NB4 (cell line): ENCODE data around the gene DSCAML1.

Source experiments
- DNase-seq: peaks from one replicate; pipeline ENCODE4 v3.0.0; 2010; ENCODE audit warnings: low read depth
- H3K4me3 ChIP-seq: one replicate; pipeline ENCODE4 v1.5.1; 2011; ENCODE audit warnings: mild to moderate bottlenecking, low read depth, low read length, moderate library complexity
- CTCF ChIP-seq: IDR thresholded peaks from one replicate; pipeline ENCODE4 v1.5.1; 2012; ENCODE audit warnings: low read depth, low read length
- MYC ChIP-seq: IDR thresholded peaks from 2 replicates; pipeline ENCODE4 v1.6.1; 2011; ENCODE audit warnings: low read depth, low read length
- POLR2A ChIP-seq: IDR thresholded peaks from 2 replicates; pipeline ENCODE4 v1.6.1; 2011; ENCODE audit warnings: mild to moderate bottlenecking; ENCODE audit not compliant: insufficient read length; ENCODE audit errors: extremely low read depth
- TF ChIP-seq, protein P1 (sequence below): IDR thresholded peaks from 2 replicates; pipeline ENCODE4 v1.6.1; 2011; ENCODE audit warnings: low read depth, low read length

DSCAML1 gene

GRCh38 chr11:117517097-117517496 lies 279.9 kb downstream of the DSCAML1 start:
- DNase-seq: no peak
- no peak overlapping the region for H3K4me3 ChIP-seq
- TF ChIP-seq MYC (no peak), POLR2A (no peak), CTCF (no peak)
- TF ChIP-seq, protein P1, sequence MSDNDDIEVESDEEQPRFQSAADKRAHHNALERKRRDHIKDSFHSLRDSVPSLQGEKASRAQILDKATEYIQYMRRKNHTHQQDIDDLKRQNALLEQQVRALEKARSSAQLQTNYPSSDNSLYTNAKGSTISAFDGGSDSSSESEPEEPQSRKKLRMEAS: no peak

- DNase-seq: no peak
- TF ChIP-seq POLR2A (no peak), MYC (no peak), CTCF (no peak)
- TF ChIP-seq, protein P1: no peak
- H3K4me3 ChIP-seq: no peak overlapping the region
Observed at GRCh38 chr11:117515892-117516787, 280.9 kb downstream of the DSCAML1 start.

- TF ChIP-seq CTCF (no peak), MYC (no peak), POLR2A (no peak)
- TF ChIP-seq, protein P1: no peak
- no peak overlapping the region for H3K4me3 ChIP-seq
- no peak for DNase-seq
Observed at GRCh38 chr11:117514256-117514655, 282.8 kb downstream of the DSCAML1 start.

- no peak overlapping the region for H3K4me3 ChIP-seq
- no peak for TF ChIP-seq POLR2A
- no peak for TF ChIP-seq CTCF
- DNase-seq: no peak
Observed at GRCh38 chr11:117513666-117514065, 283.4 kb downstream of the DSCAML1 start.

GRCh38 chr11:117511931-117512539 lies 285.0 kb downstream of the DSCAML1 start:
- TF ChIP-seq CTCF: no peak
- no peak for TF ChIP-seq MYC
- no peak for TF ChIP-seq POLR2A
- TF ChIP-seq, protein P1: no peak
- no peak overlapping the region for H3K4me3 ChIP-seq

More at GRCh38 chr11:117511931-117512539, 285.0 kb downstream of the DSCAML1 start:
- no peak for DNase-seq
